ENCODE data around the gene MEDAG.

Gene MEDAG

GRCh38 chr13:30861163-30861562, 44.9 kb upstream of the MEDAG start:
- Histone ChIP-seq H3K27me3 (ENCODE audit: control insufficient read depth in 1 of 2, insufficient read depth in 1 of 2, low read length in 2 of 2) (peaks cover 0 to 6% of the 10 kb centered on the region in 2 experiments), H3K4me2 (ENCODE audit: low read length, poor library complexity, severe bottlenecking) (no peak overlapping the region), H2BK5ac (ENCODE audit: low read depth, low read length, poor library complexity, severe bottlenecking) (no peak overlapping the region), H2BK15ac (ENCODE audit: low read depth, poor library complexity, severe bottlenecking) (no peak overlapping the region), H2AK5ac (ENCODE audit: low read length, severe bottlenecking) (no peak overlapping the region), H3K14ac (ENCODE audit: low read length in 2 of 2) (no peak overlapping the region), H3K9ac (ENCODE audit: low read length) (no peak overlapping the region), H3K23ac (ENCODE audit: low read length in 2 of 2) (no peak overlapping the region), H3K18ac (ENCODE audit: low read depth in 1 of 2, low read length in 2 of 2) (no peak overlapping the region), H4K91ac (ENCODE audit: low read length) (no peak overlapping the region), H3K4me3 (ENCODE audit: insufficient read depth in 1 of 2, low read depth in 1 of 2, low read length in 2 of 2) (no peak overlapping the region), H3K79me1 (replicated peaks; ENCODE audit: low read length, poor library complexity, severe bottlenecking) (no peaks in the 10 kb centered on the region), H3K4ac (ENCODE audit: low read depth in 1 of 2, low read length in 2 of 2) (no peak overlapping the region), H2BK12ac (ENCODE audit: low read length in 2 of 2) (no peak overlapping the region), H2BK120ac (ENCODE audit: low read depth, low read length) (no peak overlapping the region), H3K4me1 (ENCODE audit: control insufficient read depth, insufficient read depth, low read depth, low read length) (peaks cover 26% of the 10 kb centered on the region), H4K8ac (ENCODE audit: low read length) (no peak overlapping the region), H3K9me3 (ENCODE audit: control insufficient read depth, low read length) (peaks cover 8% of the 10 kb centered on the region), H3K36me3 (ENCODE audit: control insufficient read depth in 1 of 2, insufficient read depth in 2 of 2, low read depth in 1 of 2, low read length in 2 of 2) (no peaks in the 10 kb centered on the region), H3K27ac (ENCODE audit: low read length, poor library complexity, severe bottlenecking) (no peak overlapping the region), H2AFZ (ENCODE audit: low read depth, low read length) (no peak overlapping the region)
- DNase-seq = no peak
- 79% methylated on average over 2 of the region's 3 CpGs for WGBS

GRCh38 chr13:30861836-30862467, 44.1 kb upstream of the MEDAG start:
- Histone ChIP-seq H2BK120ac (ENCODE audit: low read depth, low read length) (no peak overlapping the region), H3K4me1 (ENCODE audit: control insufficient read depth, insufficient read depth, low read depth, low read length) (peaks cover 24% of the 10 kb centered on the region), H3K27ac (ENCODE audit: low read length, poor library complexity, severe bottlenecking) (no peak overlapping the region), H4K8ac (ENCODE audit: low read length) (no peak overlapping the region), H3K79me1 (replicated peaks; ENCODE audit: low read length, poor library complexity, severe bottlenecking) (no peaks in the 10 kb centered on the region), H2BK12ac (ENCODE audit: low read length in 2 of 2) (peak overlapping the region in 1 of 2 experiments; percentile 29), H3K9ac (ENCODE audit: low read length) (no peak overlapping the region), H3K36me3 (ENCODE audit: control insufficient read depth in 1 of 2, insufficient read depth in 2 of 2, low read depth in 1 of 2, low read length in 2 of 2) (no peaks in the 10 kb centered on the region), H2AFZ (ENCODE audit: low read depth, low read length) (no peak overlapping the region), H4K91ac (ENCODE audit: low read length) (no peak overlapping the region), H2BK5ac (ENCODE audit: low read depth, low read length, poor library complexity, severe bottlenecking) (no peak overlapping the region), H3K14ac (ENCODE audit: low read length in 2 of 2) (no peak overlapping the region), H3K23ac (ENCODE audit: low read length in 2 of 2) (no peak overlapping the region), H3K9me3 (ENCODE audit: control insufficient read depth, low read length) (peaks cover 8% of the 10 kb centered on the region), H2BK15ac (ENCODE audit: low read depth, poor library complexity, severe bottlenecking) (no peak overlapping the region), H3K4ac (ENCODE audit: low read depth in 1 of 2, low read length in 2 of 2) (peak overlapping the region in 1 of 2 experiments; percentile 47), H3K27me3 (ENCODE audit: control insufficient read depth in 1 of 2, insufficient read depth in 1 of 2, low read length in 2 of 2) (peaks cover 0 to 6% of the 10 kb centered on the region in 2 experiments), H3K4me3 (ENCODE audit: insufficient read depth in 1 of 2, low read depth in 1 of 2, low read length in 2 of 2) (no peak overlapping the region), H2AK5ac (ENCODE audit: low read length, severe bottlenecking) (peak overlapping the region; percentile 40), H3K18ac (ENCODE audit: low read depth in 1 of 2, low read length in 2 of 2) (peak overlapping the region in 1 of 2 experiments; percentile 95), H3K4me2 (ENCODE audit: low read length, poor library complexity, severe bottlenecking) (no peak overlapping the region)
- DNase-seq = no peak
- WGBS = 98% methylated on average over 6 of the region's 7 CpGs

- H3K23ac ChIP-seq (ENCODE audit: low read length in 2 of 2) = no peak overlapping the region
- peak overlapping the region; percentile 52 to 95 for H3K18ac ChIP-seq (ENCODE audit: low read depth in 1 of 2, low read length in 2 of 2)
- peak overlapping the region; percentile 33 for H4K8ac ChIP-seq (ENCODE audit: low read length)
- H3K27me3 ChIP-seq (ENCODE audit: control insufficient read depth in 1 of 2, insufficient read depth in 1 of 2, low read length in 2 of 2) = peaks cover 0 to 5% of the 10 kb centered on the region in 2 experiments
- H2BK15ac ChIP-seq (ENCODE audit: low read depth, poor library complexity, severe bottlenecking) = peak overlapping the region; percentile 6
- peak overlapping the region; percentile 85 for H2BK120ac ChIP-seq (ENCODE audit: low read depth, low read length)
- no peaks in the 10 kb centered on the region for H3K36me3 ChIP-seq (ENCODE audit: control insufficient read depth in 1 of 2, insufficient read depth in 2 of 2, low read depth in 1 of 2, low read length in 2 of 2)
- no peak overlapping the region for H3K27ac ChIP-seq (ENCODE audit: low read length, poor library complexity, severe bottlenecking)
- H2AFZ ChIP-seq (ENCODE audit: low read depth, low read length) = no peak overlapping the region
- H3K79me1 ChIP-seq (replicated peaks; ENCODE audit: low read length, poor library complexity, severe bottlenecking) = no peaks in the 10 kb centered on the region
- no peak overlapping the region for H2BK5ac ChIP-seq (ENCODE audit: low read depth, low read length, poor library complexity, severe bottlenecking)
- H3K4ac ChIP-seq (ENCODE audit: low read depth in 1 of 2, low read length in 2 of 2) = peak overlapping the region; percentile 15 to 42
- H3K14ac ChIP-seq (ENCODE audit: low read length in 2 of 2) = no peak overlapping the region
- no peak overlapping the region for H3K4me2 ChIP-seq (ENCODE audit: low read length, poor library complexity, severe bottlenecking)
- no peak overlapping the region for H3K9ac ChIP-seq (ENCODE audit: low read length)
- peak overlapping the region; percentile 55 for H4K91ac ChIP-seq (ENCODE audit: low read length)
- 59% methylated on average over 17 of the region's 17 CpGs for WGBS
- H3K4me3 ChIP-seq (ENCODE audit: insufficient read depth in 1 of 2, low read depth in 1 of 2, low read length in 2 of 2) = no peak overlapping the region
- peak overlapping the region; percentile 95 to 96 for H2BK12ac ChIP-seq (ENCODE audit: low read length in 2 of 2)
- H3K9me3 ChIP-seq (ENCODE audit: control insufficient read depth, low read length) = peaks cover 8% of the 10 kb centered on the region
- peak overlapping the region; percentile 85 for H2AK5ac ChIP-seq (ENCODE audit: low read length, severe bottlenecking)
- H3K4me1 ChIP-seq (ENCODE audit: control insufficient read depth, insufficient read depth, low read depth, low read length) = peaks cover 22% of the 10 kb centered on the region
- DNase-seq = no peak
Observed at GRCh38 chr13:30862707-30863106, 43.4 kb upstream of the MEDAG start.

GRCh38 chr13:30863231-30863630, 42.8 kb upstream of the MEDAG start:
- Histone ChIP-seq H2AK5ac (ENCODE audit: low read length, severe bottlenecking) (peak overlapping the region; percentile 85), H2BK12ac (ENCODE audit: low read length in 2 of 2) (peak overlapping the region; percentile 95 to 96), H2BK120ac (ENCODE audit: low read depth, low read length) (peak overlapping the region; percentile 85), H4K91ac (ENCODE audit: low read length) (peak overlapping the region; percentile 91), H3K4me3 (ENCODE audit: insufficient read depth in 1 of 2, low read depth in 1 of 2, low read length in 2 of 2) (no peak overlapping the region), H2AFZ (ENCODE audit: low read depth, low read length) (no peak overlapping the region), H3K4me1 (ENCODE audit: control insufficient read depth, insufficient read depth, low read depth, low read length) (peaks cover 19% of the 10 kb centered on the region), H3K4ac (ENCODE audit: low read depth in 1 of 2, low read length in 2 of 2) (peak overlapping the region; percentile 62 to 73), H2BK5ac (ENCODE audit: low read depth, low read length, poor library complexity, severe bottlenecking) (no peak overlapping the region), H2BK15ac (ENCODE audit: low read depth, poor library complexity, severe bottlenecking) (peak overlapping the region; percentile 84), H3K14ac (ENCODE audit: low read length in 2 of 2) (peak overlapping the region in 1 of 2 experiments; percentile 44), H3K4me2 (ENCODE audit: low read length, poor library complexity, severe bottlenecking) (no peak overlapping the region), H4K8ac (ENCODE audit: low read length) (peak overlapping the region; percentile 35), H3K79me1 (replicated peaks; ENCODE audit: low read length, poor library complexity, severe bottlenecking) (no peaks in the 10 kb centered on the region), H3K23ac (ENCODE audit: low read length in 2 of 2) (no peak overlapping the region), H3K9me3 (ENCODE audit: control insufficient read depth, low read length) (peaks cover 5% of the 10 kb centered on the region), H3K27me3 (ENCODE audit: control insufficient read depth in 1 of 2, insufficient read depth in 1 of 2, low read length in 2 of 2) (no peaks in the 10 kb centered on the region), H3K18ac (ENCODE audit: low read depth in 1 of 2, low read length in 2 of 2) (peak overlapping the region; percentile 88 to 95), H3K27ac (ENCODE audit: low read length, poor library complexity, severe bottlenecking) (no peak overlapping the region), H3K36me3 (ENCODE audit: control insufficient read depth in 1 of 2, insufficient read depth in 2 of 2, low read depth in 1 of 2, low read length in 2 of 2) (no peaks in the 10 kb centered on the region), H3K9ac (ENCODE audit: low read length) (no peak overlapping the region)
- 72% methylated on average over 8 of the region's 8 CpGs for WGBS
- DNase-seq = no peak

Data from mesenchymal stem cell (in vitro differentiated cells and primary cell).